Measurements from ENCODE around the gene PRDM5. TPM values are rescaled to one million over a fixed set of nuclear protein-coding genes. Genes with fewer than 3 reads are reported as not detected.

PRDM5 gene
- total RNA-seq, 1 donor from 2014 or later: not detected

- no peak for DNase-seq
- H3K27ac Mint-ChIP-seq: no peak overlapping the region
- no peaks in the 10 kb centered on the region for H3K36me3 Mint-ChIP-seq (ENCODE audit: low read depth)
- intact Hi-C loops (cut with micrococcal nuclease): no loop called here
- peaks cover 5% of the 10 kb centered on the region for H3K9me3 Mint-ChIP-seq
- no peak overlapping the region for H3K4me3 Mint-ChIP-seq
- no peaks in the 10 kb centered on the region for H3K27me3 Mint-ChIP-seq
- no peaks in the 10 kb centered on the region for H3K4me1 Mint-ChIP-seq
Measured at GRCh38 chr4:120812216-120812615, 110.3 kb downstream of the PRDM5 start.

GRCh38 chr4:120809518-120809917, 113.0 kb downstream of the PRDM5 start:
- H3K4me3 Mint-ChIP-seq: no peak overlapping the region
- H3K36me3 Mint-ChIP-seq (ENCODE audit: low read depth): no peaks in the 10 kb centered on the region
- no peak overlapping the region for H3K27ac Mint-ChIP-seq
- H3K4me1 Mint-ChIP-seq: no peaks in the 10 kb centered on the region
- H3K27me3 Mint-ChIP-seq: no peaks in the 10 kb centered on the region
- peaks cover 5% of the 10 kb centered on the region for H3K9me3 Mint-ChIP-seq
- intact Hi-C loops (cut with micrococcal nuclease): no loop called here
- DNase-seq: no peak

- Mint-ChIP-seq H3K4me3 (no peak overlapping the region), H3K4me1 (no peaks in the 10 kb centered on the region), H3K36me3 (ENCODE audit: low read depth) (no peaks in the 10 kb centered on the region), H3K27ac (no peak overlapping the region), H3K27me3 (no peaks in the 10 kb centered on the region), H3K9me3 (peaks cover 5% of the 10 kb centered on the region)
- DNase-seq: no peak
- intact Hi-C loops (cut with micrococcal nuclease): no loop called here
Measured at GRCh38 chr4:120808475-120809141, 113.9 kb downstream of the PRDM5 start.

GRCh38 chr4:120801137-120801758, 121.3 kb downstream of the PRDM5 start:
- no peak overlapping the region for H3K27ac Mint-ChIP-seq
- no peak overlapping the region for H3K4me3 Mint-ChIP-seq
- intact Hi-C loops (cut with micrococcal nuclease): no loop called here
- no peak for DNase-seq
- no peaks in the 10 kb centered on the region for H3K36me3 Mint-ChIP-seq (ENCODE audit: low read depth)
- H3K4me1 Mint-ChIP-seq: no peaks in the 10 kb centered on the region
- no peaks in the 10 kb centered on the region for H3K9me3 Mint-ChIP-seq
- H3K27me3 Mint-ChIP-seq: no peaks in the 10 kb centered on the region

DNA sequence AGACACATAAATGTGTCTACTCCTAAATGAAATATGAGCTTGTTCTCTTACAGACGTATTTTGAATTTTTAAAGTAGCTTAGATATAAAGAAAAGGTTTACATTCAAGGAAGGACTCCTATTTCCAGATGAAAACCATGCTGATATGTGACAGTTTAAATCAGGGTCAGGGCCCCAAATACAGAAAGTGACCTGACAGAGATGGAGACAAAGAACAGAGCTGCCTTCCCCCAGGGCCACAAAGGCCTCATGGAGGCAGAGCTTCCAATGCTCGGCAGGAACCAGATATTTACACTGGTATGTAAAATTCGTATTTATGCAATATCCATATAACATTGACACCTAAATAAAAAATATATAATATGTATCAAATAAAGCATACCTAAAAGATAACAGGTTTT, 124.0 kb downstream of the PRDM5 start:
- Mint-ChIP-seq H3K9me3 (no peaks in the 10 kb centered on the region), H3K27me3 (no peaks in the 10 kb centered on the region), H3K4me3 (no peak overlapping the region), H3K36me3 (ENCODE audit: low read depth) (no peaks in the 10 kb centered on the region), H3K27ac (no peak overlapping the region), H3K4me1 (no peaks in the 10 kb centered on the region)
- intact Hi-C loops (cut with micrococcal nuclease): no loop called here
- DNase-seq: no peak

- Mint-ChIP-seq H3K27ac (no peak overlapping the region), H3K4me3 (no peak overlapping the region), H3K27me3 (no peaks in the 10 kb centered on the region), H3K4me1 (peaks cover 4% of the 10 kb centered on the region), H3K36me3 (ENCODE audit: low read depth) (no peaks in the 10 kb centered on the region), H3K9me3 (no peaks in the 10 kb centered on the region)
- no peak for DNase-seq
- intact Hi-C loops (cut with micrococcal nuclease): no loop called here
Measured at GRCh38 chr4:120796271-120796670, 126.3 kb downstream of the PRDM5 start.

DNA sequence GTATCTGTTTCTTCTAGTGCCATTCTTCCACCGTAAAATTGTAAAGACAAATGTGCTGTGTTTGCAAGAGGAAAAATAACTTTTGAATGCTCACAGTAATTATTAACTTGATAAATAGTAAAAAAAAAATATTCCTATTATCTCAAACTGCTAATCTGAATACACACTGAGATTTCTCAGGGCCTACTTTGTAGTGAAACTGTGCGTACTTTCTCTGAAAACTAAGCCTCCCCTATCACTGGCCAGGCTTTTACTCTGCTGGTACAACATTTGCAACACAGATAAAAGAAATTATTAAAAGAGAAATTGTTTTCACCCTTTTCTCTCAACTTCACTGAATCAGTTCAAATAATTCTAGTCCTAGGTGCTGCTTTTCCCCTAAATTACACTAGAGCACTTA, 137.3 kb downstream of the PRDM5 start:
- H3K27ac Mint-ChIP-seq: no peak overlapping the region
- H3K4me3 Mint-ChIP-seq: no peak overlapping the region
- H3K4me1 Mint-ChIP-seq: no peaks in the 10 kb centered on the region
- no peaks in the 10 kb centered on the region for H3K36me3 Mint-ChIP-seq (ENCODE audit: low read depth)
- H3K27me3 Mint-ChIP-seq: peaks cover 2% of the 10 kb centered on the region
- intact Hi-C loops (cut with micrococcal nuclease): no loop called here
- no peaks in the 10 kb centered on the region for H3K9me3 Mint-ChIP-seq
- DNase-seq: no peak

GRCh38 chr4:120777459-120777858, 145.1 kb downstream of the PRDM5 start:
- DNase-seq: no peak
- H3K36me3 Mint-ChIP-seq (ENCODE audit: low read depth): no peaks in the 10 kb centered on the region
- no peak overlapping the region for H3K4me3 Mint-ChIP-seq
- H3K27me3 Mint-ChIP-seq: no peaks in the 10 kb centered on the region
- no peaks in the 10 kb centered on the region for H3K9me3 Mint-ChIP-seq
- no peak overlapping the region for H3K27ac Mint-ChIP-seq
- intact Hi-C loops (cut with micrococcal nuclease): no loop called here
- H3K4me1 Mint-ChIP-seq: no peaks in the 10 kb centered on the region

- no peaks in the 10 kb centered on the region for H3K27me3 Mint-ChIP-seq
- intact Hi-C loops (cut with micrococcal nuclease): no loop called here
- no peak overlapping the region for H3K27ac Mint-ChIP-seq
- H3K4me1 Mint-ChIP-seq: no peaks in the 10 kb centered on the region
- H3K9me3 Mint-ChIP-seq: no peaks in the 10 kb centered on the region
- H3K36me3 Mint-ChIP-seq (ENCODE audit: low read depth): no peaks in the 10 kb centered on the region
- DNase-seq: no peak
- H3K4me3 Mint-ChIP-seq: no peak overlapping the region
Measured at GRCh38 chr4:120775431-120775830, 147.1 kb downstream of the PRDM5 start.

DNA sequence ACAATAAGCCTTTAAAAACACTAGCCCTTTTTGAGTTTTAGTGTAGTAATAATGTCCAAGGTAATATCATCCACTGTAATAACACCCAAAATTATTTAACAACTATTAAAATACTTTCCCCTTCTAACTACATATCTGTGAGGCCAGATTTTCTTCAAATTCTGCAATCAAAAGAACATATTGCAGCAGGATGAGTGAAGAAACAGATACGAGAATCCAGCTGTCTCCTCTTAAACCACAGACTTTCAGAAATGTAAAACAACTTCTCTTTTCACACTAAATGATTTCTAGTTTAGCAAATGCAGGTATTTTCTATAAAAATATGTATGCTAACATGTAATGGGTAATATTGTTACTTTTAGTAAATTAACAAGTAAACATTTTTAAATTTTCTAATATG, 148.9 kb downstream of the PRDM5 start:
- Mint-ChIP-seq H3K27ac (no peak overlapping the region), H3K4me1 (no peaks in the 10 kb centered on the region), H3K9me3 (no peaks in the 10 kb centered on the region), H3K27me3 (no peaks in the 10 kb centered on the region), H3K36me3 (ENCODE audit: low read depth) (no peaks in the 10 kb centered on the region), H3K4me3 (no peak overlapping the region)
- intact Hi-C loops (cut with micrococcal nuclease): no loop called here
- no peak for DNase-seq

GRCh38 chr4:120771907-120772306, 150.6 kb downstream of the PRDM5 start:
- H3K36me3 Mint-ChIP-seq (ENCODE audit: low read depth): no peaks in the 10 kb centered on the region
- no peak overlapping the region for H3K27ac Mint-ChIP-seq
- H3K9me3 Mint-ChIP-seq: no peaks in the 10 kb centered on the region
- H3K4me3 Mint-ChIP-seq: no peak overlapping the region
- intact Hi-C loops (cut with micrococcal nuclease): no loop called here
- no peaks in the 10 kb centered on the region for H3K4me1 Mint-ChIP-seq
- no peaks in the 10 kb centered on the region for H3K27me3 Mint-ChIP-seq
- no peak for DNase-seq

DNA sequence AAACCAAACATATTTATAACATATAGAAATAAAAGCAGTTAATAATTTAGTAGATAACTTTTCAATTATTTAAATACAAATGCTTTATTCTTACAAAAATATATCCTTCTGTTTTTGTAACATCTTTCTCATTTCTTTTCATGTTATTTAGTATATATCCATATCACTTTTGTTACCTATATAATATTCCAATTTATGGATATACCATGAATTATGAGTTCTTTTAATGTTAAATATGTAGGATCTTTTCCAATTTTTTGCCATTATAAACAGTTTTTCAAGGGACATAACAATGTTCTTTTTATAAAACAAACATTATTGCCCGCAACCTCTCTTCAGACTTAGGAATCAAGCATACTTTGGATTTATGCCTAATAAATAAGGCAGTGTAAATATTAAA, 151.6 kb downstream of the PRDM5 start:
- no peak overlapping the region for H3K27ac Mint-ChIP-seq
- H3K4me1 Mint-ChIP-seq: no peaks in the 10 kb centered on the region
- H3K9me3 Mint-ChIP-seq: no peaks in the 10 kb centered on the region
- intact Hi-C loops (cut with micrococcal nuclease): no loop called here
- no peaks in the 10 kb centered on the region for H3K27me3 Mint-ChIP-seq
- H3K36me3 Mint-ChIP-seq (ENCODE audit: low read depth): no peaks in the 10 kb centered on the region
- no peak for DNase-seq
- H3K4me3 Mint-ChIP-seq: no peak overlapping the region

- Mint-ChIP-seq H3K27me3 (no peaks in the 10 kb centered on the region), H3K36me3 (ENCODE audit: low read depth) (no peaks in the 10 kb centered on the region), H3K27ac (no peak overlapping the region), H3K4me3 (no peak overlapping the region), H3K4me1 (no peaks in the 10 kb centered on the region), H3K9me3 (no peaks in the 10 kb centered on the region)
- intact Hi-C loops (cut with micrococcal nuclease): no loop called here
- DNase-seq: no peak
Measured at GRCh38 chr4:120769227-120769626, 153.3 kb downstream of the PRDM5 start.

DNA sequence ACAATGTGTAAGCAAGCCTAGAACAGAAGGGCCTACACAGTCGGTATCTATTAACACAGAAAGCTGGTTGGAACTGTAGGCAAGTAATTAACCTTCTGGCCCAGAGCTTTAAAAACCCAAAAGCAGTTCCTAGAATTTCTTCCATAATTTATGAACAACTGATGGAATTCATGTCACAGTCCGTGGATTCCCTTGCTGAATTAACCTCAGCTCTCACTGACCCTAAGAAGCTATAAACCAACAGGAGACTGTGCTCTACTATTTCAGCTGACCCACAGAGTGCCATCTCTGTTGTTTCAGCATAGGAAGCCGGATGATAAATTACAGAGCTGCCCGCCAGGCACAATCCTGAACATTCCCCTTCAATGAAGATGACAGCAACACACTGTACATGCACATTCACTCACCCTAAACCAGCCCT, 157.3 kb downstream of the PRDM5 start:
- no peaks in the 10 kb centered on the region for H3K9me3 Mint-ChIP-seq
- H3K27me3 Mint-ChIP-seq: peaks cover 2% of the 10 kb centered on the region
- no peak overlapping the region for H3K4me3 Mint-ChIP-seq
- DNase-seq: no peak
- no peak overlapping the region for H3K27ac Mint-ChIP-seq
- no peaks in the 10 kb centered on the region for H3K4me1 Mint-ChIP-seq
- no peaks in the 10 kb centered on the region for H3K36me3 Mint-ChIP-seq (ENCODE audit: low read depth)
- intact Hi-C loops (cut with micrococcal nuclease): no loop called here

- Mint-ChIP-seq H3K27me3 (peaks cover 2% of the 10 kb centered on the region), H3K4me3 (no peak overlapping the region), H3K9me3 (no peaks in the 10 kb centered on the region), H3K4me1 (no peaks in the 10 kb centered on the region), H3K36me3 (ENCODE audit: low read depth) (no peaks in the 10 kb centered on the region), H3K27ac (no peak overlapping the region)
- intact Hi-C loops (cut with micrococcal nuclease): no loop called here
- no peak for DNase-seq
Measured at GRCh38 chr4:120763650-120764049, 158.9 kb downstream of the PRDM5 start.
